Right ventricle myocardium inferior (tissue), 1 donor: ENCODE data around the gene SKA1. TPM values are rescaled to one million over a fixed set of nuclear protein-coding genes. Genes with fewer than 3 reads are reported as not detected.

Experiments
- ATAC-seq: fragments of 200-7000 bp; cut with Tn5 transposase; one replicate; pipeline ENCODE4 v1.9.1; 2020; ENCODE audit warnings: mild to moderate bottlenecking, moderate library complexity
- DNase-seq: peaks from one replicate; pipeline ENCODE4 v3.0.0; 2021; ENCODE audit errors: missing footprints
- intact Hi-C: fragments of 100-400 bp; cut with DNase I; formaldehyde crosslinking; loops from one replicate; pipeline ENCODE4 v1.11.0; 2022
- long read RNA-seq: library from polyadenylated mRNA; unstranded; transcript quantifications from one replicate; pipeline ENCODE4 v2.0.0, GENCODE V29; 2021
- total RNA-seq: library from RNA; stranded (reverse); fragmentation: NEBNext Ultra II Directional; extraction: Animal tissue kit (Norgen Biotek cat#: 25700); gene quantifications from one replicate; pipeline ENCODE4 v1.2.1, GENCODE V29; 2021
- donor health status: DM: no; HTN: yes; CAD: no; lungs with severe emphysema.

Gene SKA1, protein sequence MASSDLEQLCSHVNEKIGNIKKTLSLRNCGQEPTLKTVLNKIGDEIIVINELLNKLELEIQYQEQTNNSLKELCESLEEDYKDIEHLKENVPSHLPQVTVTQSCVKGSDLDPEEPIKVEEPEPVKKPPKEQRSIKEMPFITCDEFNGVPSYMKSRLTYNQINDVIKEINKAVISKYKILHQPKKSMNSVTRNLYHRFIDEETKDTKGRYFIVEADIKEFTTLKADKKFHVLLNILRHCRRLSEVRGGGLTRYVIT
- 0.38 TPM for total RNA-seq
- long read RNA-seq, result 0 reads

DNA sequence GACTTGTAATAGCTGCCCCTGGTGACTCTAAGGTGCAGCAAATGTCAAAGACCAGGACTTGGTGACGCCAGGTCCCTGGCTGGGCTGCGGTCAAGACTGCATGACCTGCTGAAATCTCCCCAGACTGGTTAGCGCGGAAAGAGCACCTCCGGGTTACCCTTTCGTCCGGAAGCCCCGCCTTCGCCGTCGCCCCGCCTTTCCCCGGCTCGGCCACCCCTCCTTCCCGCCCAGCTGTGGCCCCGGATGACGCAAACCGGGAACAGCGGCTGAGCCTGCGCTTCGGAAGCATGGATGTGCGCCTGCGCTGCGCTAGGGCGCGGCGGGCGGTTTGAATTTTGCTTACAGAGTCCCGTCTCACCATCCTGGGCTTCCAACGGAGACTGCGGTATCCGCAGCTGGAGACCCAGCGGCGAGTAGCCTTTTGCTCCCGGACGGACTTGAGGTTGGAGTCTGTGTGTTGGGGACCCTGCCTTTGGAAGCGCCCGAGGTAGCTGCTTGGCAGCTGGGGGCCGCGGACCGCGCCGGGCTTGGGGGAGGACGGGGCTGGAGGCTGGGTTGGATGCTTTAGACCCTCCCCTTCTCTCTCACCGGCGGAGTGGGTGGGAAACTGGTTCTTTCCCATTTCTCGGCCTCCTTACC is at the start of gene SKA1:
TSS of gene SKA1 (plus strand) at position 294 of the 639 bp plus-strand sequence. CDS start 785 bp downstream, outside the sequence.
- ATAC-seq, result peak; percentile 100
- DNase-seq, result peak; percentile 97
- intact Hi-C loops, result loop anchor here (2.0 to 5.0 kb wide), 2 partner anchors 52 to 88 kb away; partner anchors contain the start of gene CXXC1

DNA sequence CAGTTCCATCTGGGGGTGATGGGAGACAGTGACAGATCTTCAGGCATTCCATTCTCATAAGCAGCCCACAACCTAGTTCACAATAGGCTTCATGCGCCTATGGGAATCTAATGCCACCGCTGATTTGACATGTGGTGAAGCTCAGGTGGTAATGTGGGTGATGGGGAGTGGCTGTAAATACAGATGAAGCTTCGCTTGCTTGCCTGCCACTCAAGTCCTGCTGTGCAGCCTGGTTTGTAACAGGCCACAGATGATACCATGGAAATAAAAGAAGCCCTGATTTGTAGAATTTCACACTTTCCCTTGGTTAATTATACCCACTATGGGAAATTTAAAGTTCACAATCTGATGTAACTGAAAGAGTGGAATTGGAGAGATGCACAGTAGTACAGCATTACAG is 46.9 kb upstream of the SKA1 start:
- intact Hi-C loops, result no loop called here
- DNase-seq, result no peak

DNA sequence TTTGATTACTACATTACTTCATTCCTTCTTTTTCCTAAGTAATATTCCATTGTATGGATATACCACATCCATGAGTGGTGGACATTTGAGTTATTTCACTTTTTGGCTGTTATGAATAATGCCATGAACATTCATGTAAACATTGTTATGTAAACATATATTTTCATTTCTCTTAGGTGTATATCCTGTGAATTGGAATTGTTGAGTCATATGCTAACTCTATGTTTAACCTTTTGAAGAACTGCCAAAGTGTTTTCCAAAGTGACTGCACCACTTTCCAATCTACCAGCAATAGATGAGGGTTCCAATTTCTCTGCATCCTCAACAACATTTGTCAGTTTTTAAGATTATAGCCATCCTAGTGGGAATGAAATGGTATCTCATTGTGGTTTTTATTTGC is 44.7 kb upstream of the SKA1 start:
- intact Hi-C loops, result no loop called here
- DNase-seq, result no peak

More for the DNA sequence above, 46.9 kb upstream of the SKA1 start:
- ATAC-seq, result no peak

DNA sequence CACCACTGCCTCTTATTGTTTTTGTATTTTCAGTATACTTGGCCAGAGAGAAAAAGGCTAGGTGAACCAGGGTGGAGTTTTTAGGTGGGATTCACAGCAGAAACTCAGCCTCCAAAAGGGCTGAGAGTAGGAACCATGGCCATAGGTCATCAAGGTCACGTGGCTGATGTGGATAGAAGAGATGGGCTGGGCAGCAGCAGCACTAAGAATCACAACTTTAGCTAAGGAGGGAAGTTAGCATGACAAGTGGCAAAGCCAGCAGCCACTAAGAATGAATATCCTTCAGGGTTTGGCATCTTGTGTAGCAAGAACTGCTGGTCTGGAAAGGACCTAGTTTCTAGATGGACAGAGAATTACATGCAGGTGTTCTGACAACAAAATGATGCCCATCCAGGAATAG is 43.2 kb upstream of the SKA1 start:
- DNase-seq (no peak), ATAC-seq (no peak)
- intact Hi-C loops, result no loop called here

More for the DNA sequence above, 44.7 kb upstream of the SKA1 start:
- ATAC-seq, result no peak

- ATAC-seq, result no peak
- no peak for DNase-seq
- intact Hi-C loops, result no loop called here
Measured at GRCh38 chr18:50334546-50335152, 40.2 kb upstream of the SKA1 start.

- ATAC-seq (no peak), DNase-seq (no peak)
- intact Hi-C loops, result no loop called here
Measured at GRCh38 chr18:50338122-50338521, 36.7 kb upstream of the SKA1 start.

DNA sequence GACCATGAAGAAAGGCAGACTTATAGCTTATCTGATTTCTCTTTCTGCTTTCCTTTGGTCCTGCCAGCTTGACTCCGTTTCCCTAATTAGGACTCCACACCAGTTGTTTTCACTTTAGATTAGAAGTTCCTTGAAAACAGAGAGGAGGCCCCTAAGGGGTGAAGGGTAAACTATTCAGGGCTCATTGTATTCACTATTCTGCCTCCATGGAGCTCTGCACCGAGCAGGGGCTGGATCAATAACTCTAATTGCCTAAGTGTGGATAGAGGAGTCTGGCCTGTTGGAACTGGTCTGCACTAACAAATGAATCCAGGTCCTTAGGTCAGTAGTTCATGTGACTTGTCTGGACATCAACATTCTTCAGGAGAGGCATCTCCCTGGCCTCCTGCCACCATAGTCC is 36.1 kb upstream of the SKA1 start:
- DNase-seq, result no peak
- no peak for ATAC-seq
- intact Hi-C loops, result no loop called here

DNA sequence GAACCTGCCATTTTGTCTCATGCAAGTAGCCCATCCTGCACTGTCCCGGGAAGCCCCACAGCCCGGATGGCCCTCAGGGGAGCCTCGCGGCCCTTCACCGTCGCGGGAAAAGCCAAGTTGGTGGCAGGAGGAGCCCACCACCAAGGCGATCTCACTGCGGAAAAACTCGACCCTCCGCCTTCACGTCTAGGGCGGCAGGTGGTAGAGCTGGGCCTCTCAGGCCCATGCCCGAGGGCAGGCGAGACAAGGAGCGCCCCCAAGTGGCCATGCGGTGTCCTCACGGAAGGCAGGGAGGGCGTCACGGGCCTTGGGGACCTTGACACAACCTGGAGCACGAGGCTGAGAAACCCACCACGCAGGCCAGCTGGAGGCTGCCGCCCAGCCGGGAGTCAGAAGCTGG is 34.8 kb upstream of the SKA1 start:
- ATAC-seq (no peak), DNase-seq (peak; percentile 34)
- intact Hi-C loops, result no loop called here

DNA sequence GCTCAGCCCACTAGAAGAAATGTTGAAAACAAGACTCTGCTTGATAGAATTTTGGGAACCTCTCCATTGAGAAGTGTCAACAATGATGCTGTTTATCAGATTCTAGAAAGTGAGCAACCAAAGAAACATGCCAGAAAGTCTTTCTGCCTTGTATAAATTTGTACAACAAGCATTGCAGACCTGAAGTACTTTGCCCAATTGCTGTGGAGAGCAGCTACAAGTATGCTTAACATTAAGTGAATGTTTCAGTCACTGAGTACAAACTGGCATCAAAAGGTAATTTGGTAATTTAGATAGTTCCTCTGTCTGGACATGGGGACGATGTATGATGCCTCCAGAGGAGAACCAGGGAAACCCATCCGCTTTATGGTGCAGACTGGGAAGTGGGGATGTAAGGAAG is 33.4 kb upstream of the SKA1 start:
- no peak for ATAC-seq
- DNase-seq, result no peak
- intact Hi-C loops, result no loop called here

GRCh38 chr18:50350699-50351098 is 24.1 kb upstream of the SKA1 start:
- DNase-seq (no peak), ATAC-seq (no peak)
- intact Hi-C loops, result no loop called here

GRCh38 chr18:50356036-50356945 is 18.6 kb upstream of the SKA1 start:
- DNase-seq, result no peak
- peak; percentile 10 for ATAC-seq
- intact Hi-C loops, result loop anchor here (5.0 kb wide), 1 partner anchor 139 kb away; no protein-coding TSS in a partner anchor

GRCh38 chr18:50358844-50359243 is 16.0 kb upstream of the SKA1 start:
- no peak for ATAC-seq
- intact Hi-C loops, result loop anchor here (5.0 kb wide), 1 partner anchor 142 kb away; no protein-coding TSS in a partner anchor
- DNase-seq, result no peak

GRCh38 chr18:50359806-50360205 is 15.0 kb upstream of the SKA1 start:
- DNase-seq, result no peak
- peak; percentile 72 for ATAC-seq
- intact Hi-C loops, result loop anchor here (5.0 kb wide), 1 partner anchor 143 kb away; no protein-coding TSS in a partner anchor

- intact Hi-C loops, result no loop called here
- ATAC-seq (no peak), DNase-seq (no peak)
Measured at GRCh38 chr18:50360611-50361010, 14.2 kb upstream of the SKA1 start.

DNA sequence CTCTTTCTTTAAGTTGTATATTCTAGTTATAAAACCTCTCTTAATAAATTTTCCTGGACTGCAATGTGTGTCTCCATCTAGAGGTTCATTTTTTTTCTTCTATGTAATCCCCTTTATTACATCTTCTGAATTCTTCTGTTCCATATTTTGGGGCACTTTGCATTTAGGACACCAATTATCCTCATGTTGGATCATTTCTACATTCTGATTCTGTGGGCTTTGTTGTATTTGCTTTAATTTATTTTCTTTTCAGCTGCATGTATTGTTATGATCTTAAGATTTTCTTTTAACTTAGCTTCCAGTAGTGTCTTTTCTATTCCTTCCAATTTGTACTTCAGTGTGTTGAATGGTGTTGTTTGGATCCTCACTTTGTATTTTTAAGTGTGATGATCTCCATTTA is 5.2 kb upstream of the SKA1 start:
- ATAC-seq (no peak), DNase-seq (no peak)
- intact Hi-C loops, result loop anchor here (5.0 kb wide), 1 partner anchor 58 kb away; no protein-coding TSS in a partner anchor

DNA sequence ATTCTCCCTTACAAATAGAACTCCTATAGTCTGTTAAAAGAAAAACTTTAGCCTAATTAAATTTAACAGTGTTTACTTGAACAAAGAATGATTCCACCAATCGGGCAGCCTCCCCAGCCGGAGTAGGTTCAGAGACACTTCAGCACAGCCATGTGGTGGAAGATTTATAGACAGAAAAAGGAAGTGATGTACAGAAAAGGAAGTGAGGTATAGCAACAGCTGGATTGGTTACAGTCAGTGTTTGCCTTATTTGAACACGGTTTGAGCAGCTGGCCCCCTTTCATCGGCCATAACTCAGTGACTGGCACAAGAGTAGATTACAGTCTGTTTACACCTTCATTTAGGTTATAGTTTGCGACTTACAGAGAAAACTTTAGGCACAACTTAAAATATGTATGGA is 2.1 kb upstream of the SKA1 start:
- DNase-seq, result no peak
- intact Hi-C loops, result loop anchor here (5.0 kb wide), 1 partner anchor 55 kb away; no protein-coding TSS in a partner anchor

GRCh38 chr18:50373561-50374219 is 1.2 kb upstream of the SKA1 start:
- peak; percentile 28 for DNase-seq
- no peak for ATAC-seq
- intact Hi-C loops, result loop anchor here (2.0 to 5.0 kb wide), 2 partner anchors 54 to 87 kb away; partner anchors contain the start of gene CXXC1

More for the DNA sequence above, 2.1 kb upstream of the SKA1 start:
- ATAC-seq, result no peak

- peak; percentile 6 for ATAC-seq
- intact Hi-C loops, result loop anchor here (2.0 to 5.0 kb wide), 2 partner anchors 53 to 87 kb away; partner anchors contain the start of gene CXXC1
- no peak for DNase-seq
Measured at GRCh38 chr18:50374220-50374752, 560 bp upstream of the SKA1 start.
